GM12878 (cell line): ENCODE measurements around the gene GOLIM4. TPM values are rescaled to one million over a fixed set of nuclear protein-coding genes. Genes with fewer than 3 reads are reported as not detected.

Experiments
- ATAC-seq: fragments of 200-7000 bp; cut with Tn5 transposase; 3 replicates; pipeline ENCODE4 v1.9.1; 2020; ENCODE audit warnings: mild to moderate bottlenecking, moderate library complexity
- BruUV-seq: library from RNA; stranded (reverse); fragments of 400-500 nt; replicated peaks from 2 replicates; lab custom pipeline; 2021; lab: Mats Ljungman, UMichigan
- CTCF ChIA-PET: fragments of 300-600 bp; sonication (Branson Sonifier 250); formaldehyde crosslinking; extraction: SDS; loops from one replicate; lab custom pipeline; 2021; ENCODE audit warnings: inconsistent platforms; lab: Yijun Ruan, JAX
- POLR2A ChIA-PET: fragments of 350-600 bp; formaldehyde crosslinking; extraction: SDS; loops from one replicate; lab custom pipeline; 2021; ENCODE audit warnings: inconsistent platforms; lab: Charles Lee
- RAD21 ChIA-PET: fragments of 300-600 bp; sonication (Branson Sonifier 250); formaldehyde crosslinking; loops from one replicate; lab custom pipeline; 2023; ENCODE audit warnings: antibody characterized with exemption; ENCODE audit not compliant: unreplicated experiment; lab: Charles Lee
- SMC1A ChIA-PET: fragments of 300-600 bp; sonication (Branson Sonifier 250); formaldehyde crosslinking; loops from one replicate; lab custom pipeline; 2023; ENCODE audit not compliant: unreplicated experiment, uncharacterized antibody; lab: Charles Lee
- DNase-seq: peaks from one replicate; pipeline ENCODE4 v3.0.0-alpha.2; 2011; ENCODE audit warnings: low read depth, low spot score
- FAIRE-seq: peaks from 3 replicates; lab custom pipeline; 2011; peaks lifted over from hg19 to GRCh38; lab: Jason Lieb, UNC
- H2AFZ ChIP-seq: 2 replicates; pipeline ENCODE4 v1.6.0; 2011; ENCODE audit warnings: low read depth, low read length, control low read depth; ENCODE audit not compliant: control insufficient read depth
- H3K27ac ChIP-seq: 2 replicates; pipeline ENCODE4 v1.5.1; 2011; ENCODE audit warnings: control low read depth; ENCODE audit not compliant: control insufficient read depth, insufficient read depth
- H3K27me3 ChIP-seq, 2 experiments: replicated peaks in 1 of 2; 2 replicates each; pipeline versions ENCODE4 v1.6.0 to v1.6.1; 2011; ENCODE audit warnings: low read length in 1 of 2; ENCODE audit not compliant: control insufficient read depth in 2 of 2, insufficient read depth in 2 of 2
- H3K36me3 ChIP-seq, 2 experiments: 2 replicates each; pipeline ENCODE4 v1.5.1; 2011; ENCODE audit warnings: low read length in 1 of 2; ENCODE audit not compliant: control insufficient read depth in 2 of 2, insufficient read depth in 2 of 2
- H3K4me1 ChIP-seq: 2 replicates; pipeline ENCODE4 v1.6.1; 2011; ENCODE audit warnings: mild to moderate bottlenecking, low read length, moderate library complexity, mixed read lengths; ENCODE audit not compliant: control insufficient read depth, insufficient read depth
- H3K4me2 ChIP-seq: 2 replicates; pipeline ENCODE4 v1.6.0; 2011; ENCODE audit warnings: control low read depth; ENCODE audit not compliant: control insufficient read depth, insufficient read depth
- H3K4me3 ChIP-seq: fragments of 200-600 bp; sonication (generic); 2 replicates; pipeline ENCODE4 v1.5.1; 2016
- H3K79me2 ChIP-seq: 2 replicates; pipeline ENCODE4 v1.6.0; 2011; ENCODE audit warnings: low read length; ENCODE audit not compliant: control insufficient read depth, insufficient read depth
- H3K9ac ChIP-seq: 2 replicates; pipeline ENCODE4 v1.8.0; 2011; ENCODE audit warnings: low read length, control low read depth, mixed read lengths; ENCODE audit not compliant: control insufficient read depth, insufficient read depth
- H3K9me3 ChIP-seq: replicated peaks from 3 replicates; pipeline ENCODE4 v1.5.1; 2011; ENCODE audit warnings: mild to moderate bottlenecking, low read length; ENCODE audit not compliant: control insufficient read depth, insufficient read depth
- H4K20me1 ChIP-seq: 2 replicates; pipeline ENCODE4 v1.6.0; 2011; ENCODE audit not compliant: control insufficient read depth, insufficient read depth
- ESRRA ChIP-seq: IDR thresholded peaks from 2 replicates; pipeline ENCODE4 v1.6.1; 2012; ENCODE audit warnings: mild to moderate bottlenecking, low read length, improper control_type of control experiment
- FOXM1 ChIP-seq: IDR thresholded peaks from 2 replicates; pipeline ENCODE4 v1.6.1; 2012; ENCODE audit warnings: low read depth, mild to moderate bottlenecking, inconsistent platforms, low read length, moderate library complexity
- HDGF ChIP-seq: fragments of 450-650 bp; IDR thresholded peaks from 2 replicates; pipeline ENCODE4 v1.6.1; 2016; ENCODE audit warnings: antibody characterized with exemption
- MAX ChIP-seq: IDR thresholded peaks from 2 replicates; pipeline ENCODE4 v1.6.1; 2012; ENCODE audit warnings: low read depth, low read length, improper control_type of control experiment
- MXI1 ChIP-seq: fragments of 150-350 bp; IDR thresholded peaks from 2 replicates; pipeline ENCODE4 v1.6.1; 2011; ENCODE audit warnings: low read depth, mild to moderate bottlenecking, inconsistent platforms, low read length, improper control_type of control experiment
- MYB ChIP-seq: fragments of 150-350 bp; IDR thresholded peaks from 2 replicates; pipeline ENCODE4 v1.6.1; 2014; ENCODE audit warnings: mild to moderate bottlenecking, low read depth, low read length, borderline replicate concordance
- NFIC ChIP-seq: IDR thresholded peaks from 2 replicates; pipeline ENCODE4 v1.6.1; 2012; ENCODE audit warnings: low read depth, mild to moderate bottlenecking, inconsistent platforms, low read length, moderate library complexity
- PML ChIP-seq: IDR thresholded peaks from 2 replicates; pipeline ENCODE4 v1.6.1; 2012; ENCODE audit warnings: low read length, inconsistent platforms
- RBBP5 ChIP-seq: fragments of 200-600 bp; sonication (generic); conservative IDR thresholded peaks from 2 replicates; pipeline ENCODE4 v1.6.1; 2016
- RELB ChIP-seq: fragments of 450-650 bp; IDR thresholded peaks from 2 replicates; pipeline ENCODE4 v1.6.1; 2017; ENCODE audit warnings: low read depth, mild to moderate bottlenecking, moderate library complexity
- WGBS: methylation state at CpG from one replicate; pipeline ENCODE4 v1.1.6; 2016; ENCODE audit warnings: low lambda C conversion rate; ENCODE audit not compliant: insufficient replicate concordance, insufficient coverage; ENCODE audit errors: missing lambda C conversion rate; 5-methylcytosine and 5-hydroxymethylcytosine counted together
- in situ Hi-C: fragments of 300-500 bp; cut with MboI; formaldehyde crosslinking; loops from 9 replicates; pipeline ENCODE4 v1.14.3; 2018; ENCODE audit warnings: mixed read lengths
- intact Hi-C: fragments of 100-400 bp; cut with micrococcal nuclease; formaldehyde crosslinking; loops from one replicate; pipeline ENCODE4 v1.14.2; 2022; ENCODE audit not compliant: unreplicated experiment
- polyA plus RNA-seq, 11 experiments: library from polyadenylated mRNA; depleted of rRNA in 4 of 11; unstranded in 6 of 11; stranded (reverse) in 5 of 11; fragments of >200 nt; fragmentation: Nextera tagmentation in 4 of 11; fragmentation: Illumina TruSeq in 1 of 11; extraction: Ambion mirVana in 4 of 11; extraction: Trizol in 1 of 11; gene quantifications; 1 replicate in 1 of 11; 2 replicates in 10 of 11; pipeline versions ENCODE4 v1.2.1 to v1.2.3, GENCODE V29; 2011 to 2016; ENCODE audit warnings: inconsistent platforms in 2 of 11, missing spikeins in 2 of 11, low read depth in 1 of 11
- total RNA-seq, 4 experiments: library from RNA; depleted of rRNA in 3 of 4; stranded (reverse); fragments of >200 nt in 3 of 4; fragmentation: Illumina TruSeq in 1 of 4; extraction: Trizol in 1 of 4; gene quantifications; 2 replicates each; pipeline versions ENCODE4 v1.2.1 to v1.2.3, GENCODE V29; 2013 to 2021
- TF ChIP-seq, protein P1 (sequence below): IDR thresholded peaks from 2 replicates; pipeline ENCODE4 v1.6.1; 2011; ENCODE audit warnings: low read depth, low read length, improper control_type of control experiment, borderline replicate concordance
- TF ChIP-seq, protein P2 (sequence below): fragments of 450-650 bp; IDR thresholded peaks from 2 replicates; pipeline ENCODE4 v1.6.1; 2018; ENCODE audit warnings: borderline replicate concordance, mild to moderate bottlenecking; ENCODE audit not compliant: partially characterized antibody

GOLIM4 gene
- total and polyA plus RNA-seq, 10 of the 15 experiments (the other 5 are each of a cell fraction or from before 2014, with no cell fraction given) = 11.1 to 32.4 (median 19.3) TPM

DNA sequence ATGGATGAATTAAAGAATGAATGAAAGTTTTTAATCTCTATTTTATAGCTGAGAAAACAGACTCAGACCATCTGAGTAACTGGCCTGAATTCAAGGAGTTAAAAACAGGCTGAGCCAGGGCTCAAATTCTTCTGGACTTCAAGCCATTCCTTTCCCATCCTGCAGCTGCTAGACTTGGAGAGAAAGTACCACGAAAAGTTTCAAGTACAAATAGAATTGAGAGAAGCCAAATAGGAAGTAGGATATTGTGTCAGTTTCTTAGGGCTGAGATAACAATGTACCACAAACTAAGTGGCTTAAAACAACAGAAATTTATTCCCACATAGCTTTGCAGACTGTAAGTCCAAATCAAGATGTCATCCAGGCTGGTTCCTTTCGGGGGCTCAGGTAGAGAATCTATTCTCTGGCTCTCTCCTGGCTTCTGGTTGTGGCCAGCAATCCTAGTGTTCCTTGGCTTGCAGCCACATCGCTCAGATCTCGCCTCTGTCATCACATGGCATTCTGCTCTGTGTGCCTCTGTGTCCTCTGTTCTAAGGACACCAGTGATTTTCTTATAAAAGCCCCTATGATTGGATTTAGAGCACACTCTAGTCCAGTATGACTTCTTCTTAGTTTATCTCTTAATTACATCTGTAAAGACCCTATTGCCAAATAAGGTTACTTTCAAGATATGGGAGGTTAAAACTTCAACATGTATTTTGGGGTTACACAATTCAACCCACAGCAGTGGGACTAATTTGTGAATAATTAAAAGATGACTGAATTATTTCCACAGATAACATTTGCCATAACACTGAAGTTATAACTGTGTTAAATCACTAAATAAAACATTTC is 25.7 kb upstream of the GOLIM4 start:
- Histone ChIP-seq H3K9ac (no peak overlapping the region), H3K4me3 (no peak overlapping the region), H3K9me3 (no peaks in the 10 kb centered on the region), H2AFZ (no peak overlapping the region), H3K4me2 (no peak overlapping the region), H3K27me3 (no peaks in the 10 kb centered on the region), H4K20me1 (no peaks in the 10 kb centered on the region), H3K79me2 (no peaks in the 10 kb centered on the region), H3K36me3 (no peaks in the 10 kb centered on the region), H3K4me1 (no peaks in the 10 kb centered on the region), H3K27ac (no peak overlapping the region)
- DNase-seq (no peak), FAIRE-seq (no peak), ATAC-seq (no peak)
- ChIA-PET CTCF (no interaction called here), SMC1A (no interaction called here), RAD21 (no interaction called here), POLR2A (no interaction called here)
- intact Hi-C loops (no loop called here), in situ Hi-C loops (no loop called here)
- no peak for TF ChIP-seq NFIC
- no peak for TF ChIP-seq PML
- TF ChIP-seq RBBP5 = no peak
- no peak for TF ChIP-seq ESRRA
- TF ChIP-seq, protein P1, sequence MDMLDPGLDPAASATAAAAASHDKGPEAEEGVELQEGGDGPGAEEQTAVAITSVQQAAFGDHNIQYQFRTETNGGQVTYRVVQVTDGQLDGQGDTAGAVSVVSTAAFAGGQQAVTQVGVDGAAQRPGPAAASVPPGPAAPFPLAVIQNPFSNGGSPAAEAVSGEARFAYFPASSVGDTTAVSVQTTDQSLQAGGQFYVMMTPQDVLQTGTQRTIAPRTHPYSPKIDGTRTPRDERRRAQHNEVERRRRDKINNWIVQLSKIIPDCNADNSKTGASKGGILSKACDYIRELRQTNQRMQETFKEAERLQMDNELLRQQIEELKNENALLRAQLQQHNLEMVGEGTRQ = no peak
- TF ChIP-seq HDGF = no peak
- no peak for TF ChIP-seq RELB
- no peak for TF ChIP-seq MAX
- no peak for TF ChIP-seq MYB
- no peak for TF ChIP-seq MXI1
- TF ChIP-seq, protein P2, sequence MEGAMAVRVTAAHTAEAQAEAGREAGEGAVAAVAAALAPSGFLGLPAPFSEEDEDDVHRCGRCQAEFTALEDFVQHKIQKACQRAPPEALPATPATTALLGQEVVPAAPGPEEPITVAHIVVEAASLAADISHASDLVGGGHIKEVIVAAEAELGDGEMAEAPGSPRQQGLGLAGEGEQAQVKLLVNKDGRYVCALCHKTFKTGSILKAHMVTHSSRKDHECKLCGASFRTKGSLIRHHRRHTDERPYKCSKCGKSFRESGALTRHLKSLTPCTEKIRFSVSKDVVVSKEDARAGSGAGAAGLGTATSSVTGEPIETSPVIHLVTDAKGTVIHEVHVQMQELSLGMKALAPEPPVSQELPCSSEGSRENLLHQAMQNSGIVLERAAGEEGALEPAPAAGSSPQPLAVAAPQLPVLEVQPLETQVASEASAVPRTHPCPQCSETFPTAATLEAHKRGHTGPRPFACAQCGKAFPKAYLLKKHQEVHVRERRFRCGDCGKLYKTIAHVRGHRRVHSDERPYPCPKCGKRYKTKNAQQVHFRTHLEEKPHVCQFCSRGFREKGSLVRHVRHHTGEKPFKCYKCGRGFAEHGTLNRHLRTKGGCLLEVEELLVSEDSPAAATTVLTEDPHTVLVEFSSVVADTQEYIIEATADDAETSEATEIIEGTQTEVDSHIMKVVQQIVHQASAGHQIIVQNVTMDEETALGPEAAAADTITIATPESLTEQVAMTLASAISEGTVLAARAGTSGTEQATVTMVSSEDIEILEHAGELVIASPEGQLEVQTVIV = no peak
- TF ChIP-seq FOXM1 = no peak
- no TSS peak for BruUV-seq
- 19% methylated on average over 4 of the region's 4 CpGs for WGBS
